Kidney capillary endothelial cell (primary cell): ENCODE data around the gene EFS.
A peak's percentile ranks its signal among the peaks of the same experiment; 100 is the strongest.
"Not testable (repeated sequence)": the region's sequence is repeated elsewhere in the genome, so short reads cannot be mapped to it uniquely, and the experiment has no call there.

Experiments
- DNase-seq: peaks from one replicate; pipeline ENCODE4 v3.0.0-alpha.2; 2018; ENCODE audit warnings: low spot score

Gene EFS

DNA sequence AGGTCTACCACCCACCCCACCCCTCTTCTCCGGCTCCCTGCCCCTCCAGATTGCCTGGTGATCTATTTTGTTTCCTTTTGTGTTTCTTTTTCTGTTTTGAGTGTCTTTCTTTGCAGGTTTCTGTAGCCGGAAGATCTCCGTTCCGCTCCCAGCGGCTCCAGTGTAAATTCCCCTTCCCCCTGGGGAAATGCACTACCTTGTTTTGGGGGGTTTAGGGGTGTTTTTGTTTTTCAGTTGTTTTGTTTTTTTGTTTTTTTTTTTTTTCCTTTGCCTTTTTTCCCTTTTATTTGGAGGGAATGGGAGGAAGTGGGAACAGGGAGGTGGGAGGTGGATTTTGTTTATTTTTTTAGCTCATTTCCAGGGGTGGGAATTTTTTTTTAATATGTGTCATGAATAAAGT lies 39.2 kb downstream of the EFS start:
- not testable (repeated sequence) for DNase-seq

DNA sequence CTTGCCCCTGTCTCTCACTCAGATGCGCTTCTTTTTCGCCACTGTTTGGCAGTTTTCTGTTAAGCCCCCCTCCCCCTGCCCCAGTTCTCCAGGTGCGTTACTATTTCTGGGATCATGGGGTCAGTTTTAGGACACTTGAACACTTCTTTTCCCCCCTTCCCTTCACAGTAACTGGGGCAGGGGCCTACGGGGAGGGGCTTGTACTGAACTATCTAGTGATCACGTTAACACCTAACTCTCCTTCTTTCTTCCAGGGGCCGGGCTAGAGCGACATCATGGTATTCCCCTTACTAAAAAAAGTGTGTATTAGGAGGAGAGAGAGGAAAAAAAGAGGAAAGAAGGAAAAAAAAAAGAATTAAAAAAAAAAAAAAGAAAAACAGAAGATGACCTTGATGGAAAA lies 40.0 kb downstream of the EFS start:
- DNase-seq: no peak

DNA sequence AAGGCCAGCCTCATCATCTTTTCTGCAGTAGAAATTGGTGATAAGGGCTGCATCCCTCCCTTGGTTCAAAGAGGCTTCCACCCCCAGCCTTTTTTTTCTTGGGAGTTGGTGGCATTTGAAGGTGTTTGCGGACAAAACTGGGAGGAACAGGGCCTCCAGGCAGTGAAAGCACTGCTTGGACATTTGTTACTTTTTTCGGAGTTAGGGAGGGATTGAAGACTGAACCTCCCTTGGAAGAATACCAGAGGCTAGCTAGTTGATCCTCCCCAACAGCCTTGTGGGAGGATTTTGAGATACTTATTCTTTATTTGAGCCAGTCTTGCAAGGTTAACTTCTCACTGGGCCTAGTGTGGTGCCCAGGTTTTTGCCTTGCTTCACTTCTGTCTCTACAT lies 40.5 kb downstream of the EFS start:
- DNase-seq: no peak

DNA sequence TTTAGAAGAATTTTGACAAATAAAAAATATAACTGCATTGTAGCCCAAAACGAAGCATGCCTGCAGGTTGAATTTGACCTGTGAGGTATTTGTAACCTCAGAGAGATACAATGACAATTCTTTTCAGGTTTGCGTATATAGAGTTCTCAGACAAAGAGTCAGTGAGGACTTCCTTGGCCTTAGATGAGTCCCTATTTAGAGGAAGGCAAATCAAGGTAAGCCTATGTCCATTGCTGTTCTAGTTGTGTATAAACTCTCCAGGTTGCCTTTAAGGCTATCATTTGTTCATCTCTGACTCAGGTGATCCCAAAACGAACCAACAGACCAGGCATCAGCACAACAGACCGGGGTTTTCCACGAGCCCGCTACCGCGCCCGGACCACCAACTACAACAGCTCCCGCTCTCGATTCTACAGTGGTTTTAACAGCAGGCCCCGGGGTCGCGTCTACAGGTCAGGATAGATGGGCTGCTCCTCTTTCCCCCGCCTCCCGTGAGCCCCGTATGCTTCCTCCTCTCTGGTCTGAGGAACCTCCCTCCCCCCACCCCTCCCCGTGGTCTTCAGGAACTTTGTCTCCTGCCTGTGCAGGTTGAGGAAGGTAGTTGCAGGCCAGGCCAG lies 41.0 kb downstream of the EFS start:
- no peak for DNase-seq

DNA sequence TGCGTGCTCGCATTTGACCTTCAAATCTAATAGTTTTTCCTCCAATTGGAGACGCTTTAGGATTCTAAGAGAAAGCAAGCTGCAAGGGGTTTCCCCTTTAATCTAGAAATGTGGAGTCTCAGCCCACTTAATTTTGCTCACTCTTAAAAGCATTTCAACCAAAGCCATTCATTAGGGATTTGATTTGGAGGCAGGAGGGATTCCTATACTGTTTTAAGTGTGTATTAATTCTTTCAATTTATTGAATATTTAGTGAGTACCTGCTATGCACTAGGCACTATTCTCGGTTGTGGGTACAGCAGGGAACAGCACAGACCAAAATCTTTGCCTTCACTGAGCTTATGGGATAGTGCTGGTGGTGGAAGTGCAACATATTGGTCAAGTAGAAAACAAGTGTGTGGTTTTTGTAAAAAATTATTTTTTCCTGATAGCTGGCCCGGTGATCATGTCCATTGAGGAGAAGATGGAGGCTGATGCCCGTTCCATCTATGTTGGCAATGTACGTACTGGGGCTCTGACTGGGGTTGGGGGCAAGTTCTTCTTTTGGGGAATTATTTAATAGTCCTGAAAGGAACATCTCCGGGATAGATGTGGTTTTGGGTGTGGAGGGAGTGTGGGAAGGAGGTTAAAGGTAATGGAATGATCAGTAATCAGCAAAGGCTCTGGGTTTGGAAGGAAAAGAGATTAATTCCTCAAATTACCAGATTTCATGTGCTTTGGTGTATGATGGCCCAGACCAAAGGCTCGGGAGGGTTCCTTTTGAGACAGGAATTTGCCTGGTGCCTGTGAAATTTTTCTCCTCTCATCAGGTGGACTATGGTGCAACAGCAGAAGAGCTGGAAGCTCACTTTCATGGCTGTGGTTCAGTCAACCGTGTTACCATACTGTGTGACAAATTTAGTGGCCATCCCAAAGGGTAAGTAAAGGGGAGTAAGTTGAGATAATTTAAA lies 42.1 kb downstream of the EFS start:
- no peak for DNase-seq

DNA sequence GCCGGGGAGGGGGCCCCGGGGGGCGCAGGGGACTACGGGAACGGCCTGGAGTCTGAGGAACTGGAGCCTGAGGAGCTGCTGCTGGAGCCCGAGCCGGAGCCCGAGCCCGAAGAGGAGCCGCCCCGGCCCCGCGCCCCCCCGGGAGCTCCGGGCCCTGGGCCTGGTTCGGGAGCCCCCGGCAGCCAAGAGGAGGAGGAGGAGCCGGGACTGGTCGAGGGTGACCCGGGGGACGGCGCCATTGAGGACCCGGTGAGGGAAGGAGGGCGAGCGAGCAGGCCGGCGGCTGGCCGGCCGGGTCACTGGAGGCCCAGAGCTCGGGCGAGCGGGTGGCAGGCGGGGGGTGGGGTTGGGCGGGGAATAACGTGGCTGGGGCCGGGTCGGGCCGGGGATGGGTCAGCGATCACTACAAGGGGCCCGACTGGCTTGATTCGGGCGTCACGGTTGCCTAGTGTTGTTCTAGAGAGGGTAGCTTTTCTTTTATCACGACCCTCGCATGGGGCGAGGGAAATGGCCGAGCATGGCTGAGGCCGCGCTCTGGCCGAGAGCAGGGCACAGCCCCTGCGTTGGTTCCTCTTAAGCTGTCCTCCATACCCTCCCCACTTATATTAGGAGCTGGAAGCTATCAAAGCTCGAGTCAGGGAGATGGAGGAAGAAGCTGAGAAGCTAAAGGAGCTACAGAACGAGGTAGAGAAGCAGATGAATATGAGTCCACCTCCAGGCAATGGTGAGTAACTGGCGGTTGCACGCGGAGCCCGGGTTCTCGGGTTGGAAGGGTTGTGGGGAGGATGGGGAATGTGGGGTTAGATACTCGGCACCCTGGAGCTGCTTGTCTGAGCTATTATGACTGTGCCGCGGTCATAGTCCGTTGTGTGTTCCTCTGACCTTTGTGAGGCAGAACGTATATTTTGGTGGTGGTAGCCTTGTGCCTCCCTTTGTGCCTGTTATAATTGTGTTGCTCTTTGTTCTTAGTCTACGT lies 43.1 kb downstream of the EFS start:
- peak; percentile 51 for DNase-seq

DNA sequence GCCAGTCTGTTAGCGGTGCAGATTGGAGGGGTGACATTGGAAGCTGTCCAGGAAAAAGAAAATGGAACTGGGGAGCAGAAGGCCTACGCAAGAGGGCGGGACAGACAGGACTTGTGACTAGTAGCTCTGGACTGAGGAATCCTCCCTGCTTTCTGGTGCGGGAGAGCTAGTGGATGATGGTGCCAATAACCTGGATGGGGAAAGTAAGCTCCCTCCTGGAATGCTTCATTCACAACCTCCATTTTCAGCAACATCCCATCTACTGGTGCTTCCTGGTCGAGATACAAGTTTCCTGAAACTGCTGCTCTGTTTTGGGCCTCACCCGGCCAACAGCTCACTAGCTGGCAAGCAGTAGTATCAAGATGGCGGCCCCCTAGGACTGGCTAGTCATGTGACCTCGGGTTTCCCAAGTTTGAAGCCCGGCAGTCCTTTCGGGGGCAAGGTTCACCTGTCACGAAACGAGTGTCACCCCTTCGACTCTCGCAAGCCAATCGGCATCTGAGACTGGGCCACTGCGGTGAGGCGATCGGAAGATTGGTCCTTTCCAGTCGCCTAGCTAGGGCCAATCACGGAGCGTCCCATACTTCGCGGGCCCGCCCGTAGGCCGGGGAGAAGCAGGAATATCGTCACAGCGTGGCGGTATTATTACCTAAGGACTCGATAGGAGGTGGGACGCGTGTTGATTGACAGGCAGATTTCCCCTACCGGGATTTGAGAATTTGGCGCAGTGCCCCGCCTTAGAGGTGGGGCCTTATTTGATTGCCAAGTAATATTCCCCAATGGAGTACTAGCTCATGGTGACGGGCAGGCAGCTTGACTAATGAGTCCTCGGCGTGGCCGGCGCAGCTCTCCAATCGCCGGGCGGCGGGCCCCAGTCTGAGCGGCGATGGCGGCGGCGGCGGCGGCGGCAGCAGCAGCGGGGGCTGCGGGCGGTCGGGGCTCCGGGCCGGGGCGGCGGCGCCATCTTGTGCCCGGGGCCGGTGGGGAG lies 44.1 kb downstream of the EFS start, which contains the start of gene PABPN1:
Gene PABPN1, plus strand, starts transcription at position 874 of the 988 bp plus-strand sequence. Its CDS starts 13 bp downstream, at position 887.
- DNase-seq: peak; percentile 99

DNA sequence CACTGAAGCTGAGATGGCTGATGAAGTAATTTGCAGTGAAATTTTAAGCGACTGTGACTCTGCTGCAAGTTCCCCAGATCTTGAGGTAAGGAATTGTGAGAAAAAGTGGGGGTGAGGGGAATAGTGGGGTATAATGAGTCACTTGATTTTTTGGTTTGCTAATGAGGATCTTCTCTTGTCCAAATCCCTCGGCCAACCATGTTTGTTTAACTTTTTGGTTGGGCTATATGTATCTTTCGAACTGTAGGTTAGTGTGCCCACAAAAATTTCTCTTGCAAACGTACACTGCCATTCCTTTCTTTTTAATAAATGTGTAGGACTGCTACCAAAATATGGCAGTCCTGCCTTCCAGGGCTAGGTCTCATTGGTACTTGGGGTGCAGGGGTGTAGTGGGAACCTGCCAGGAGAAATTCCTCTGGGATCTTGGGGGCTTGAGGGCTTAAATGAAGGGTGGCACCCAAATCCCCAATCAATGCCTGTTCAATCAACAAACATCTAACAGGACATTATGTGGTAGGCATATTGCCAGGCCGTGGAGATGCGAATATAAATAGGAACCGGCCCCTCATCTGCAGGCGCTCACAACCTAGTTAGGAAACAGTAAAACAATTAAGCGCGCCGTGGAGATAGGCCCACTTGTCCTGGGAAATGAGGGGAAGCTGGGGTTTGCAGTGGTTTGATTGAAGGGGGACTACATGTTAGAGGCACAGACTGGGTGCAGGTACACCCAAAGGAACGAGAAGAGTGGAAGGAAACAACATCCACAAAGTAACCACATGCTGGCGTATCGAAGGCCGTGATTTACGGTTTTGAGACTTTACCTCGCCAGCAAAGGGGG lies 45.0 kb downstream of the EFS start:
- DNase-seq: no peak

DNA sequence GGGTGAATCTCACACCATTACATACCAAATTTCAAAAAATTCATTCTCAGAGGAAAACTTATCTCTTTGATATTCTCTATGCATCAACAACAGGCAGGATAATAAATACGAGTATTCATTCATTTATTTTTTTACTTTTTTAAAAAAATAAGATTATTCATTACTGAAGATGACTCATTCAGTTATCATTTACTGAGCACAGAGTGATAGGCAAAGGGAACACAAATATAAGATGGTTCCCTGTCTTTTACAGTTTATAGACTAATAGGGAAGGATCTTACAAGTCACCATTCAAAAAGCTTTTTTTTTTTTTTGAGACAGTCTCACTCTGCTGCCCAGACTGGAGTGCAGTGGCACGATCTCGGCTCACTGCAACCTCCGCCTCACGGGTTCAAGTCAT lies 48.7 kb downstream of the EFS start:
- no peak for DNase-seq

DNA sequence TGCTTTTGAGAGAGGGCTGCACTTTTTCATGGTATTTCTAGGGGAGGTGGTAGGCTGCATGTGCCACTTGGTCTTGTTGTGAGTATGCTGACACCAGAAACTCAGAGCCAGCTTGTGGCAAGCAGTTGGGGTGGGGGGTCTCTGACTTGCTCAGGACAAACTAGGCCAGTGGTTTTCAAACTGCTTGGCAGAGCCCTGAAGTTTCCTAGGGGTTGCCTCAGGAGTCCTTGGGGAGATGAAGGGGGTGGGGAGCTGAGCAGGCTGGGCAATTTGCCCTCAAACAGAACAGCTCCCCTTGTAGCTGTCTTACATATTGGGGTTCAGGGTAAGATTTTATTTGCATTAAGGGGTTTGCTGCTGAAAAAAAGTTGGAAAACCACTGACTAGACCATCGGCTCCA lies 54.4 kb downstream of the EFS start:
- no peak for DNase-seq

DNA sequence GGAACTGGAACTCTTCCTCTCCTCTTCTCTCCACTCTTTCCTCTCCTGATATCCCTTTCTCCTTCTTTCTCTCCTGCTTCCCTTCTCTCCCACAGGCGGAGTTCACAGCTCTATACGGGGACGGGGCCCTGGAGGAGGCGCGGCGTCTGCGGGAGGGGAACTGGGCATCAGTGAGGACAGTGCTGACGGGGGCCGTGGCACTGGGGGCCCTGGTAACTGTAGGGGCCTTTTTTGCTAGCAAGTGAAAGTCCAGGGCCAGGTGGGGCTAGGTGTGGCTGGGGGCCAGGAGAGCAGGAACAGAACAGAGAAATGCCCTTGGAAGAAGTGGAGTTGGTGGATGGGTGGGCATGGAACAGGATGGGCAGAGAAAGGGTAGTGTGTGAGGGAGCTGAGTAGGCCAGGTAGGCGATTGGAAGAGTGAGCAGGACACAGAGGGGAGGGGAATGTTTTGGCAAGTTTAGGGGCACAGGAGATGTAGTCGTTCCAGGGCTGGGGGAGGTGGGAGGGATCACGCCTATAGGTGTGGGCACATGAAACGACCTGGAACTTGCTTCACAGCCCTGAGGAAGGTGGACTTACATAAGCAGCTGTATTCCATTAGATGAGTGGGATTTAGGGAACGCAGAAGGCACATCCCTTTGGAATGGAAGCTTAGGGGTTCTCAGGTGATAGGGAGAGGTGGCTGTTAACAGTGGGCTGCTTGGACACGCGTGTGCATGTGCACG lies 56.1 kb downstream of the EFS start:
- DNase-seq: no peak

DNA sequence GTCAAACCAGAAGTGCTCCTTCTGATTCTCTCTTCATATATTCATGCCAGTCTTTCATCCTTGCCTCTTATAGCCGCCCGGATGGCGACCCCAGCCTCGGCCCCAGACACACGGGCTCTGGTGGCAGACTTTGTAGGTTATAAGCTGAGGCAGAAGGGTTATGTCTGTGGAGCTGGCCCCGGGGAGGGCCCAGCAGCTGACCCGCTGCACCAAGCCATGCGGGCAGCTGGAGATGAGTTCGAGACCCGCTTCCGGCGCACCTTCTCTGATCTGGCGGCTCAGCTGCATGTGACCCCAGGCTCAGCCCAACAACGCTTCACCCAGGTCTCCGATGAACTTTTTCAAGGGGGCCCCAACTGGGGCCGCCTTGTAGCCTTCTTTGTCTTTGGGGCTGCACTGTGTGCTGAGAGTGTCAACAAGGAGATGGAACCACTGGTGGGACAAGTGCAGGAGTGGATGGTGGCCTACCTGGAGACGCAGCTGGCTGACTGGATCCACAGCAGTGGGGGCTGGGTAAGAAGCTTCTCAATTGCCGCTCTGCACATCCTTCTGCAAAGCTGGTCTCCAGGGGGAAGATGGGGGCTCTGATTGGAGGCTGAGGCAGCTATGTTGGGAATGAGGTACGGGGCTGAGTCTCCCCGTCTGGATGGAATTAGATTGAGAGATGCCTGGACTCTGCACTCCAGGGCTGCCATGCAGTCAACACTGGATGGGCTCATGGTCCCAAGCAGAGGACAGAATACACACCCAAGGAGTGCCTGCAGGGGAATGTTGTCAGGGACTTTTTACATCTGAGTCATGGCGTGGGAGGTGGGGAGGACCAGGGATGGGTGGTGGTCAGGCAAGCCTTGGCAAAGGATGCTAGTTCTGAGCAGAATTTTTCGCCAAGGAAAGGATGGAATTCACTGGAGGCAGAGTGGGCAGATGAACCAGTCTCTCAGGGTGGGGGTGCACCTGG lies 57.0 kb downstream of the EFS start:
- no peak for DNase-seq

DNA sequence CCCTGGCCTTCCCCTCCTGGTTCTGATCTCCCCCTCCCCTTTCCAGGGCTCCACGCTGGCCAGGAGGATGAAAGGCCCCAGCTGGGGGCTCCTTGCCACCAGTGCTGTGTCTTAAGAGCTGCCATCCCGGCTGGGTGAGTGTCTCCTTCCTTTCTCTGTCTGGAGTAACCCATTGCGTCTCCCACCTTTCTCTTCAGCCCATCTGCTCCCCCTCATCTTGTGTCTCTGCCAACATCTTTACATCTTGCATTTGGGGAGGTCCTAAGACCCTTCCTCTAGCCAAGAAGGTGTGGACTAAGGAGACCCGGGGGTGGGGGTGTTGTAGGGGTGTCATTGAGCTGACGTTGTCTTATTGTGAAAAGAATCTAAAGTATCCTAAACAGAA lies 57.8 kb downstream of the EFS start:
- DNase-seq: no peak

DNA sequence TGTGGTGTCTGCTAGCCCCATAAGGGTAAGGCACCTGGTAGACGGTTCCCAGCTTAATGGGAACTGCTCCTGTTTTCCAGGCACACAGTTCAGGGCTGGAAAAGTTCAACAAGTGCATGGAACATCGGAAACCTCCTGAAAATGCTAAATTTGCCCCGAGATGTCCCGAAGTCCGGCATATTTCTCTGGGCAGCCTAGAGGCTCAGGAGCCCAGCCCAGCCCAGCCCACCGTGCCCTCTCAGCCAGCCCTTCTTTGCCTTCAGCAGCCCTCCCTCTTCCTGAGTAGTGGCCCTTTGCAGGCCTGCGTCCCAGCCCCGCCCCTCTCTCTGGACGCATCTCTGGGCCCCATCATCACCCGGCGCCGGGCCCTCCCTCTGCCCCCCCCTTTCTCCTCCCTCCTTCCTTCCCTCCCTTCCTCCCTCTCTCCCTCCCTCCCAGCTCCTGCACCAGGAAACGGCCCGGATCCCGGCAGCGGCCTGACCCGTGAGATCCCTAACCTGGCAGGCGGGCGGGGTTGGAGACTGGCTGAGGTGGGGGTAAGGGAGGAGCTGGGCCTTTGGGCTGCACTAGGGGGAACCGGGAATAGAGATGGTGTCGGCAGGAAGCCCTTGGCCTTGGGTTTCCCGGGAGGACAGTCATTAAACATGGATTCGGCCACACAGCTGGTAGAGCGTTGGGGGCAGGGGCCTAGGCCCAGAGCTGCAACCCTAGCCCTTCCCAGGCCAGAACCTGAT lies 58.4 kb downstream of the EFS start, which contains the start of gene BCL2L2:
Gene BCL2L2, plus strand, starts transcription at position 422 of the 734 bp plus-strand sequence. CDS start 935 bp downstream, outside the sequence.
- peak; percentile 66 for DNase-seq
